Astrocyte (in vitro differentiated cells and primary cell): ENCODE data around the gene IL1RAPL2. TPM values are rescaled to one million over a fixed set of nuclear protein-coding genes. Genes with fewer than 3 reads are reported as not detected.

Experiments used
- DNase-seq: peaks from one replicate; pipeline ENCODE4 v3.0.0-alpha.2; 2010; ENCODE audit warnings: low read depth
- FAIRE-seq: peaks from 2 replicates; lab custom pipeline; 2011; peaks lifted over from hg19 to GRCh38; lab: Jason Lieb, UNC
- H2AFZ ChIP-seq: 2 replicates; pipeline ENCODE4 v1.6.0; 2012; ENCODE audit warnings: low read depth, low read length, inconsistent platforms
- H3K27ac ChIP-seq: 2 replicates; pipeline ENCODE4 v1.5.1; 2011; ENCODE audit warnings: low read depth, low read length, inconsistent platforms
- H3K27me3 ChIP-seq: 2 replicates; pipeline ENCODE4 v1.6.0; 2011; ENCODE audit warnings: low read length, inconsistent platforms; ENCODE audit not compliant: insufficient read depth
- H3K36me3 ChIP-seq: 2 replicates; pipeline ENCODE4 v1.5.1; 2011; ENCODE audit warnings: low read length, inconsistent platforms; ENCODE audit not compliant: insufficient read depth
- H3K4me1 ChIP-seq: 2 replicates; pipeline ENCODE4 v1.5.1; 2011; ENCODE audit warnings: low read length, inconsistent platforms; ENCODE audit not compliant: insufficient read depth
- H3K4me2 ChIP-seq: 2 replicates; pipeline ENCODE4 v1.6.0; 2012; ENCODE audit warnings: low read length, inconsistent platforms
- H3K4me3 ChIP-seq: 2 replicates; pipeline ENCODE4 v1.5.1; 2011; ENCODE audit warnings: low read depth, mild to moderate bottlenecking, low read length, inconsistent platforms; ENCODE audit not compliant: insufficient read depth
- H3K79me2 ChIP-seq: 2 replicates; pipeline ENCODE4 v1.6.0; 2012; ENCODE audit warnings: mild to moderate bottlenecking, low read length, inconsistent platforms; ENCODE audit not compliant: insufficient read depth
- H3K9ac ChIP-seq: 2 replicates; pipeline ENCODE4 v1.6.0; 2012; ENCODE audit warnings: mild to moderate bottlenecking, low read length, inconsistent platforms
- H3K9me3 ChIP-seq: 2 replicates; pipeline ENCODE4 v1.5.1; 2012; ENCODE audit warnings: low read depth, mild to moderate bottlenecking, low read length, inconsistent platforms; ENCODE audit not compliant: insufficient read depth
- H4K20me1 ChIP-seq: 2 replicates; pipeline ENCODE4 v1.6.0; 2012; ENCODE audit warnings: low read length, inconsistent platforms; ENCODE audit not compliant: insufficient read depth
- H3K27ac Mint-ChIP-seq: one replicate; pipeline ENCODE4 v1.8.0; 2021; ENCODE audit warnings: mild to moderate bottlenecking, mixed read lengths; ENCODE audit not compliant: unreplicated experiment
- H3K27me3 Mint-ChIP-seq: one replicate; pipeline ENCODE4 v1.8.0; 2021; ENCODE audit warnings: low read depth, mixed read lengths; ENCODE audit not compliant: unreplicated experiment
- H3K36me3 Mint-ChIP-seq: one replicate; pipeline ENCODE4 v1.8.0; 2021; ENCODE audit warnings: low read depth, mixed read lengths; ENCODE audit not compliant: unreplicated experiment
- H3K4me1 Mint-ChIP-seq: one replicate; pipeline ENCODE4 v1.8.0; 2021; ENCODE audit warnings: low read depth, mixed read lengths; ENCODE audit not compliant: unreplicated experiment
- H3K4me3 Mint-ChIP-seq: one replicate; pipeline ENCODE4 v1.8.0; 2021; ENCODE audit warnings: mild to moderate bottlenecking, moderate library complexity, mixed read lengths; ENCODE audit not compliant: unreplicated experiment
- H3K9me3 Mint-ChIP-seq: one replicate; pipeline ENCODE4 v1.8.0; 2021; ENCODE audit warnings: mild to moderate bottlenecking, mixed read lengths; ENCODE audit not compliant: unreplicated experiment
- CTCF ChIP-seq: IDR thresholded peaks from 2 replicates; pipeline ENCODE4 v1.5.1; 2011; ENCODE audit warnings: low read depth, mild to moderate bottlenecking, inconsistent platforms, low read length, moderate library complexity; ENCODE audit not compliant: insufficient read depth
- EZH2 ChIP-seq: IDR thresholded peaks from 2 replicates; pipeline ENCODE4 v1.6.1; 2012; ENCODE audit warnings: mild to moderate bottlenecking, low read length, inconsistent platforms; ENCODE audit not compliant: insufficient read depth
- total RNA-seq: library from RNA; stranded (reverse); gene quantifications from 2 replicates; pipeline ENCODE4 v1.2.1, GENCODE V29; 2021

The IL1RAPL2 gene
- total RNA-seq, 1 donor from 2014 or later: 0.16 TPM

GRCh38 chrX:105701310-105702052 is 1135.5 kb downstream of the IL1RAPL2 start:
- Histone ChIP-seq H3K9ac (no peak overlapping the region), H3K9me3 (no peaks in the 10 kb centered on the region), H3K36me3 (no peaks in the 10 kb centered on the region), H3K4me2 (no peak overlapping the region), H3K27ac (no peak overlapping the region), H3K4me3 (no peak overlapping the region), H4K20me1 (no peaks in the 10 kb centered on the region), H3K4me1 (no peaks in the 10 kb centered on the region), H2AFZ (no peak overlapping the region), H3K27me3 (no peaks in the 10 kb centered on the region), H3K79me2 (no peaks in the 10 kb centered on the region)
- no peaks in the 10 kb centered on the region for H3K9me3 Mint-ChIP-seq
- FAIRE-seq: peak; percentile 95
- no peaks in the 10 kb centered on the region for H3K27me3 Mint-ChIP-seq
- no peak overlapping the region for H3K27ac Mint-ChIP-seq
- peaks cover 3% of the 10 kb centered on the region for H3K4me1 Mint-ChIP-seq
- no peak for DNase-seq
- no peak overlapping the region for H3K4me3 Mint-ChIP-seq
- H3K36me3 Mint-ChIP-seq: no peaks in the 10 kb centered on the region
- TF ChIP-seq EZH2 (no peak), CTCF (peak; percentile 8)

- H3K4me3 ChIP-seq: no peak overlapping the region
- no peaks in the 10 kb centered on the region for H3K27me3 Mint-ChIP-seq
- no peak overlapping the region for H3K27ac ChIP-seq
- no peak overlapping the region for H3K4me2 ChIP-seq
- no peak for DNase-seq
- no peak for FAIRE-seq
- no peaks in the 10 kb centered on the region for H3K79me2 ChIP-seq
- no peak overlapping the region for H3K9ac ChIP-seq
- no peaks in the 10 kb centered on the region for H3K9me3 Mint-ChIP-seq
- H3K4me1 ChIP-seq: no peaks in the 10 kb centered on the region
- H3K27ac Mint-ChIP-seq: no peak overlapping the region
- TF ChIP-seq CTCF: no peak
- TF ChIP-seq EZH2: no peak
- H3K9me3 ChIP-seq: no peaks in the 10 kb centered on the region
- H4K20me1 ChIP-seq: no peaks in the 10 kb centered on the region
- H3K36me3 Mint-ChIP-seq: no peaks in the 10 kb centered on the region
- no peaks in the 10 kb centered on the region for H3K4me1 Mint-ChIP-seq
- no peak overlapping the region for H2AFZ ChIP-seq
- no peaks in the 10 kb centered on the region for H3K36me3 ChIP-seq
- no peaks in the 10 kb centered on the region for H3K27me3 ChIP-seq
- no peak overlapping the region for H3K4me3 Mint-ChIP-seq
These were observed 1137.9 kb downstream of the IL1RAPL2 start for GRCh38 chrX:105703876-105704275.

GRCh38 chrX:105706041-105706440 is 1140.0 kb downstream of the IL1RAPL2 start:
- Mint-ChIP-seq H3K4me1 (no peaks in the 10 kb centered on the region), H3K27ac (no peak overlapping the region), H3K27me3 (no peaks in the 10 kb centered on the region), H3K4me3 (no peak overlapping the region), H3K36me3 (no peaks in the 10 kb centered on the region), H3K9me3 (no peaks in the 10 kb centered on the region)
- DNase-seq (no peak), FAIRE-seq (no peak)
- no peak overlapping the region for H3K4me2 ChIP-seq
- no peaks in the 10 kb centered on the region for H3K9me3 ChIP-seq
- H3K36me3 ChIP-seq: no peaks in the 10 kb centered on the region
- no peaks in the 10 kb centered on the region for H3K79me2 ChIP-seq
- H3K27ac ChIP-seq: no peak overlapping the region
- no peaks in the 10 kb centered on the region for H4K20me1 ChIP-seq
- no peak for TF ChIP-seq CTCF
- H2AFZ ChIP-seq: no peak overlapping the region
- no peaks in the 10 kb centered on the region for H3K4me1 ChIP-seq
- no peaks in the 10 kb centered on the region for H3K27me3 ChIP-seq
- no peak overlapping the region for H3K4me3 ChIP-seq
- H3K9ac ChIP-seq: no peak overlapping the region
